MCF 10A (cell line): Measurements from ENCODE around the gene DGKI. TPM values are rescaled to one million over a fixed set of nuclear protein-coding genes. Genes with fewer than 3 reads are reported as not detected.
A peak's percentile ranks its signal among the peaks of the same experiment; 100 is the strongest.

Experiments used
- BruUV-seq: library from RNA; stranded (reverse); fragments of 400-500 nt; replicated peaks from 2 replicates; lab custom pipeline; 2021; lab: Mats Ljungman, UMichigan
- CTCF ChIA-PET: fragments of 300-600 bp; sonication (Branson Sonifier 250); formaldehyde crosslinking; extraction: SDS; loops from one replicate; lab custom pipeline; 2021; ENCODE audit warnings: antibody characterized with exemption, inconsistent platforms; lab: Yijun Ruan, JAX
- POLR2A ChIA-PET: fragments of 300-600, 350-650 bp; sonication (Branson Sonifier 250); formaldehyde crosslinking; extraction: SDS; loops from one replicate; lab custom pipeline; 2020; ENCODE audit warnings: antibody characterized with exemption, inconsistent platforms; lab: Yijun Ruan, JAX
- DNase-seq: peaks from one replicate; pipeline ENCODE4 v3.0.0-alpha.2; 2018; ENCODE audit not compliant: unreplicated experiment
- H3K27ac Mint-ChIP-seq: one replicate; pipeline ENCODE4 v1.8.0; 2022; ENCODE audit warnings: mild to moderate bottlenecking, low read depth, mixed read lengths; ENCODE audit not compliant: unreplicated experiment
- H3K27me3 Mint-ChIP-seq: one replicate; pipeline ENCODE4 v1.8.0; 2022; ENCODE audit warnings: mixed read lengths; ENCODE audit not compliant: insufficient read depth, unreplicated experiment
- H3K36me3 Mint-ChIP-seq: one replicate; pipeline ENCODE4 v1.8.0; 2022; ENCODE audit warnings: mild to moderate bottlenecking, moderate library complexity, mixed read lengths; ENCODE audit not compliant: insufficient read depth, unreplicated experiment
- H3K4me1 Mint-ChIP-seq: one replicate; pipeline ENCODE4 v1.8.0; 2022; ENCODE audit warnings: mixed read lengths; ENCODE audit not compliant: insufficient read depth, unreplicated experiment
- H3K4me3 Mint-ChIP-seq: one replicate; pipeline ENCODE4 v1.8.0; 2022; ENCODE audit warnings: mild to moderate bottlenecking, moderate library complexity, mixed read lengths; ENCODE audit not compliant: unreplicated experiment
- H3K9me3 Mint-ChIP-seq: one replicate; pipeline ENCODE4 v1.8.0; 2022; ENCODE audit warnings: mixed read lengths; ENCODE audit not compliant: unreplicated experiment
- CTCF ChIP-seq: fragments of 200-600 bp; IDR thresholded peaks from one replicate; pipeline ENCODE4 v1.8.0; 2022; ENCODE audit warnings: antibody characterized with exemption, mild to moderate bottlenecking; ENCODE audit not compliant: unreplicated experiment
- intact Hi-C: fragments of 100-400 bp; cut with micrococcal nuclease; formaldehyde crosslinking; loops from 2 replicates; pipeline ENCODE4 v1.14.1; 2022
- total RNA-seq: library from RNA; stranded (reverse); gene quantifications from 2 replicates; pipeline ENCODE4 v1.2.3, GENCODE V29; 2022

DGKI gene
- total RNA-seq, 1 experiment from 2014 or later = 1.4 TPM

- intact Hi-C loops = no loop called here
- no peak for TF ChIP-seq CTCF
- ChIA-PET POLR2A (no interaction called here), CTCF (interaction anchor here (0.6 to 1.3 kb wide), 3 partner anchors 57 to 162 kb away, joined by 3 to 4 read pairs (median 4); no protein-coding TSS in a partner anchor)
- Mint-ChIP-seq H3K4me3 (no peak overlapping the region), H3K4me1 (no peaks in the 10 kb centered on the region), H3K36me3 (no peaks in the 10 kb centered on the region), H3K9me3 (no peaks in the 10 kb centered on the region), H3K27me3 (no peaks in the 10 kb centered on the region), H3K27ac (no peak overlapping the region)
- BruUV-seq = no TSS peak
- peak; percentile 17 for DNase-seq
These were observed 28.7 kb downstream of the DGKI start for GRCh38 chr7:137818036-137818435.

- no peaks in the 10 kb centered on the region for H3K9me3 Mint-ChIP-seq
- no peaks in the 10 kb centered on the region for H3K27me3 Mint-ChIP-seq
- peak; percentile 17 for DNase-seq
- no peaks in the 10 kb centered on the region for H3K36me3 Mint-ChIP-seq
- CTCF ChIA-PET = interaction anchor here (0.7 to 0.9 kb wide), 2 partner anchors 38 to 161 kb away, joined by 4 read pairs; no protein-coding TSS in a partner anchor
- no peaks in the 10 kb centered on the region for H3K4me1 Mint-ChIP-seq
- no peak overlapping the region for H3K4me3 Mint-ChIP-seq
- no peak overlapping the region for H3K27ac Mint-ChIP-seq
- POLR2A ChIA-PET = no interaction called here
- BruUV-seq = no TSS peak
- intact Hi-C loops = loop anchor here (1.0 to 2.0 kb wide), 3 partner anchors 82 to 192 kb away; no protein-coding TSS in a partner anchor
- no peak for TF ChIP-seq CTCF
These were observed 30.0 kb downstream of the DGKI start for GRCh38 chr7:137816696-137817320.

- Mint-ChIP-seq H3K4me1 (no peaks in the 10 kb centered on the region), H3K9me3 (no peaks in the 10 kb centered on the region), H3K36me3 (no peaks in the 10 kb centered on the region), H3K4me3 (no peak overlapping the region), H3K27ac (no peak overlapping the region), H3K27me3 (no peaks in the 10 kb centered on the region)
- no peak for TF ChIP-seq CTCF
- no peak for DNase-seq
- ChIA-PET CTCF (interaction anchor here (0.6 to 0.9 kb wide), 2 partner anchors 199 to 1437 kb away, joined by 3 to 5 read pairs; no protein-coding TSS in a partner anchor), POLR2A (no interaction called here)
- intact Hi-C loops = no loop called here
- no TSS peak for BruUV-seq
These were observed 33.2 kb downstream of the DGKI start for GRCh38 chr7:137813541-137813940.

GRCh38 chr7:137810248-137810647 lies 36.5 kb downstream of the DGKI start:
- BruUV-seq = no TSS peak

More at GRCh38 chr7:137810248-137810647, 36.5 kb downstream of the DGKI start:
- Mint-ChIP-seq H3K9me3 (no peaks in the 10 kb centered on the region), H3K27me3 (no peaks in the 10 kb centered on the region), H3K4me3 (no peak overlapping the region), H3K27ac (no peak overlapping the region), H3K36me3 (no peaks in the 10 kb centered on the region), H3K4me1 (no peaks in the 10 kb centered on the region)
- ChIA-PET CTCF (interaction anchor here (0.6 to 1.1 kb wide), 2 partner anchors 195 to 856 kb away, joined by 3 to 4 read pairs; no protein-coding TSS in a partner anchor), POLR2A (no interaction called here)
- intact Hi-C loops = no loop called here
- no peak for TF ChIP-seq CTCF
- no peak for DNase-seq
